RWPE2 (cell line): ENCODE data around the gene SMPD3.

Experiments
- ATAC-seq: fragments of 200-7000 bp; cut with Tn5 transposase; 3 replicates; pipeline ENCODE4 v1.9.1; 2021; ENCODE audit warnings: low read depth
- DNase-seq: peaks from one replicate; pipeline ENCODE4 v3.0.0-alpha.2; 2020; ENCODE audit warnings: low spot score
- H3K27ac ChIP-seq: fragments of 450-650 bp; 2 replicates; pipeline ENCODE4 v1.5.1; 2017; ENCODE audit warnings: mild to moderate bottlenecking; ENCODE audit not compliant: poor library complexity, severe bottlenecking
- H3K27me3 ChIP-seq: fragments of 250-450 bp; sonication (Bioruptor Pico); 2 replicates; pipeline ENCODE4 v1.5.1; 2021; ENCODE audit warnings: mild to moderate bottlenecking, moderate library complexity; ENCODE audit not compliant: insufficient read depth, poor library complexity, severe bottlenecking
- H3K36me3 ChIP-seq: fragments of 250-450 bp; sonication (Bioruptor Pico); 2 replicates; pipeline ENCODE4 v1.5.1; 2020; ENCODE audit warnings: low read depth, mild to moderate bottlenecking, moderate library complexity
- H3K4me1 ChIP-seq: fragments of 250-450 bp; sonication (Bioruptor Pico); 2 replicates; pipeline ENCODE4 v1.5.1; 2021; ENCODE audit warnings: mild to moderate bottlenecking, moderate library complexity; ENCODE audit not compliant: insufficient read depth, poor library complexity, severe bottlenecking
- H3K4me3 ChIP-seq: fragments of 250-450 bp; sonication (Bioruptor Pico); 2 replicates; pipeline ENCODE4 v1.5.1; 2021; ENCODE audit warnings: mild to moderate bottlenecking, moderate library complexity; ENCODE audit not compliant: severe bottlenecking
- H3K9me3 ChIP-seq: fragments of 250-450 bp; sonication (Bioruptor Pico); 2 replicates; pipeline ENCODE4 v1.5.1; 2021; ENCODE audit warnings: mild to moderate bottlenecking, moderate library complexity; ENCODE audit not compliant: severe bottlenecking
- CTCF ChIP-seq: fragments of 450-650 bp; IDR thresholded peaks from one replicate; pipeline ENCODE4 v1.5.1; 2017; ENCODE audit warnings: mild to moderate bottlenecking, moderate library complexity; ENCODE audit not compliant: poor library complexity, severe bottlenecking

Gene SMPD3

GRCh38 chr16:68350813-68351350 lies 97.4 kb downstream of the SMPD3 start:
- H3K4me3 ChIP-seq = no peak overlapping the region
- H3K4me1 ChIP-seq = no peaks in the 10 kb centered on the region
- DNase-seq (no peak), ATAC-seq (no peak)
- H3K36me3 ChIP-seq = peaks cover 49% of the 10 kb centered on the region
- no peak overlapping the region for H3K27ac ChIP-seq
- no peaks in the 10 kb centered on the region for H3K9me3 ChIP-seq
- no peaks in the 10 kb centered on the region for H3K27me3 ChIP-seq
- no peak for TF ChIP-seq CTCF

- no peak for ATAC-seq
- no peak for TF ChIP-seq CTCF
- no peak overlapping the region for H3K4me3 ChIP-seq
- no peaks in the 10 kb centered on the region for H3K9me3 ChIP-seq
- no peak overlapping the region for H3K27ac ChIP-seq
- H3K36me3 ChIP-seq = peaks cover 57% of the 10 kb centered on the region
- no peaks in the 10 kb centered on the region for H3K4me1 ChIP-seq
- H3K27me3 ChIP-seq = no peaks in the 10 kb centered on the region
- no peak for DNase-seq
Observed at GRCh38 chr16:68349838-68350410, 98.4 kb downstream of the SMPD3 start.

- no peaks in the 10 kb centered on the region for H3K4me1 ChIP-seq
- no peaks in the 10 kb centered on the region for H3K27me3 ChIP-seq
- H3K36me3 ChIP-seq = peaks cover 65% of the 10 kb centered on the region
- DNase-seq (no peak), ATAC-seq (no peak)
- H3K4me3 ChIP-seq = no peak overlapping the region
- no peak for TF ChIP-seq CTCF
- H3K27ac ChIP-seq = no peak overlapping the region
- no peaks in the 10 kb centered on the region for H3K9me3 ChIP-seq
Observed at GRCh38 chr16:68348639-68349445, 99.5 kb downstream of the SMPD3 start.

- H3K27ac ChIP-seq = no peak overlapping the region
- H3K27me3 ChIP-seq = no peaks in the 10 kb centered on the region
- H3K4me3 ChIP-seq = no peak overlapping the region
- no peaks in the 10 kb centered on the region for H3K4me1 ChIP-seq
- ATAC-seq (no peak), DNase-seq (no peak)
- H3K9me3 ChIP-seq = no peaks in the 10 kb centered on the region
- TF ChIP-seq CTCF = no peak
- H3K36me3 ChIP-seq = peaks cover 59% of the 10 kb centered on the region
Observed at GRCh38 chr16:68347605-68348004, 100.7 kb downstream of the SMPD3 start.
